ENCODE results near the gene RSPO4.
A peak's percentile ranks its signal among the peaks of the same experiment; 100 is the strongest.

Gene RSPO4

DNA sequence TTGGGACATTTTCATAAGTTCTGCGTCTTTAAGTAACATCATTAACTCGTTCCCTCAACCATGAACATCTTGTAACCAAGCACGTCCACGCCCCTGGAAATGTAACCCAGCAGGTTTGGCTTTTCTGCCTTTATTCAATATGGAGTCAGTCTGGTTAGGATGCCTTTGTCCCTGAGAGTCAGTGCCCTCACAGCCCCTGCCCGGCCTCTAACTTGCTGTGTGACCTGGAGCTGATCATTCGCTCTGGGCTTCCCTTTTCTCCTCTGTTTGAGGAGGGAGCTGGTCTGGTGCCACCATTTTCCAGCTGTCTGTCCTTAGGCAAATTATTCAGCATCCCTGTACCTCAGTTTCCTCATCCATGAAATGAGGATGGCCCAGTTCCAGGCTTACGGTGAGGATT lies 59.5 kb downstream of the RSPO4 start:
- DNase-seq (ENCODE audit: low read depth) = no peak

GRCh38 chr20:940926-941325 lies 61.2 kb downstream of the RSPO4 start:
- no peak for DNase-seq (ENCODE audit: low read depth)

DNA sequence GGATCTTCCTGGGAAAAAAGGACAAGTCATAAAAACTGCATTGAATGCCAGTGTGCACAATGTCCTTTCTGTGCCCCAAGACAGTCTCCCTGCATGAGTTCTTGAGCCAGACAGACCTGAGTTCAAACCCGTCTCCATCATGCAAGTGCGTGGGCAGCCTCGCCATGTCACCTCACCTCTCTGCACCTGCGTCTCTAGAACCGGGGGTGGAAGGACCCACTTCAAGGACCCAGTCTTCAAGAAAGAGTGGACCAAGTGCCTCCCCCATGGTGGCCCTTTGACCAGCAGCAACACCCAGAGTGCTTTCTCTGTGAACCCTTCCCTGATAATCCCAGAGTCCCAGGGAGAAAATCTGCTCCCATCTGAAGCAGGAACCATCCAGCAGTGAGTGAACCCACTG lies 62.5 kb downstream of the RSPO4 start:
- DNase-seq (ENCODE audit: low read depth) = no peak

DNA sequence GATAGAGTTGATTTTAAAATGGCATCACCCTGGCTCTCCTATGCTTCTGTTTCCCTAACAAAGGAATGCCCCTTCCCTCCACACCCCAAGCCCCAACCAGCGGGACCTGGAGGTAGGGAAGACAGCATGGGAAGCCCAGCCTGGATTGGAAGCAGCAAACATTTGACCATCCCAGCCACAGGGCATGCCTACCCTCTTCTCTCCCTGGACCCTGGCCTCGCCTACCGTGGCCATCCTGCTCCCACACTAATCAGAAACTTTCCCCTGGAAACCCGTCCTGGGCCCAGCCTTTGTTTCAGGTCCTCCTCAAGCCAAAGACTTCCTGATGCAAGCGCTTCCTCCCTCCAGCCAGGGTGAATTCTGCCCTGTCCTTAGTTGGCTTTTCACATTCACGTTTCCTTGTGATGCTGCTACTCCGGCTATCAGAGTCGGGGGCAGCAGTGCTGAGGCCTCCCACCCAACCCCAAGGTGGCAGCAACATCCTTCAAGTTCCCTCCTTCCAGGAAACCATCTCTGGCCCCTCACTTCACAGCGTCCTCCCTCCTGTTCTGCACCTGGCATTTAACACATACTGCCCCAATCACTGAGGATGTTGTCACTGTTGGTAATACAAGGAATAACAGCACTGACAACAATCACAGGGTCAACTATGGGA lies 67.8 kb downstream of the RSPO4 start:
- DNase-seq (ENCODE audit: low read depth) = no peak

- no peak for DNase-seq (ENCODE audit: low read depth)
Observed at GRCh38 chr20:933029-933428, 69.1 kb downstream of the RSPO4 start.

- DNase-seq (ENCODE audit: low read depth) = no peak
Observed at GRCh38 chr20:931401-931800, 70.7 kb downstream of the RSPO4 start.

DNA sequence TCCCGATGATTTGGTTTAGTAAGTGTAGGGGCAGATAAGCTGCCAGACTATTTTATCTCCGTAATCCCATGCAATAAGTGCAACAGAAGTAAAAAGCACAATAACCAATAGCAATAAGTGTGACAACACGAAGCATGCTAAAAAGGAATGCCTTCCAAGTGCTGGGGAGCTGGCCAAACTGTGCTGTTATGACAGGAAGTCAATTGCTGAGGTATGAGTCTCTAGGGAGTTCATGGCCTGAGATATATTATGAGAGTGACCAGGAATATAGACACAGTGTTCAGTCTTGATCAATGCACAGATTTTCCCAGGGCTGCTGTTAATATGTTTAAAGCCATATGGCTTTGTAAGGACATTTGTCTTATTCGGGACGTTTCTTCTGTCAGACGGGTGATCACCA lies 75.4 kb downstream of the RSPO4 start:
- DNase-seq (ENCODE audit: low read depth) = no peak

DNA sequence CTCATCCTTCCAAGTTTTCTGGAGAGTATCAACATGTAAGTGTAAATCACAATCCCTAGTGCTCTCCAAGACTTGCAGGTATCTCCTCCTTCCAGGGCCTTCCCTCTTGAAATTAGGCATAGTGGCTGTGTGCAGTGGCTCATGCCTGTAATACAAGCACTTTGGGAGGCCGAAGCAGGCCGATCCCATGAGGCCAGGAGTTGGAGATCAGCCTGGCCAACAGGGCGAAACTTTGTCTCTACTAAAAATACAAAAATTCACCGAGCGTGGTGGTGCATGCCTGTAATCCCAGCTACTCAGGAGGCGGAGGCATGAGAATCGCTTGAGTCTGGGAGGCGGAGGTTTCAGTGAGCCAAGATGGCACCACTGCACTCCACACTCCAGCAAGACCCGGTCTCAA lies 76.6 kb downstream of the RSPO4 start:
- no peak for DNase-seq (ENCODE audit: low read depth)

DNA sequence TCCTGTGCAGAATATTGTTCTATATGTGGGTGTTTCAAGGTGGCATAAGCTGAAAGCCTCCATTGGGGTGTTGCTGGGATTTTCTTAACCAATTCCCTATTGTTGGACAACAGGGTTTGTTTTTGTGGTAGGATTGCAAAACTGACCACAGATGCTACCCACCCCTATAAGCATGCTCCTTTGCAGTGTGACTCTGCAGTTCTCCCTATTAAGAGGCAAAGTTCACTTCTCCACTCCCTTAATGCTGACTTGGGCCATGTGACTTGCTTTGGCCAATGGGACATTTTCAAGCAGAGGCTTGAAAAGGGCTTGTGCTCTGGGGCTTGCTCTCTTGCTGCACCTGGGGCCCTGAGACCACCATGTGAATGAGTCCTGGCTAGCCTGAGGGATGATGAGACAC lies 77.5 kb downstream of the RSPO4 start:
- peak; percentile 13 for DNase-seq (ENCODE audit: low read depth)

DNA sequence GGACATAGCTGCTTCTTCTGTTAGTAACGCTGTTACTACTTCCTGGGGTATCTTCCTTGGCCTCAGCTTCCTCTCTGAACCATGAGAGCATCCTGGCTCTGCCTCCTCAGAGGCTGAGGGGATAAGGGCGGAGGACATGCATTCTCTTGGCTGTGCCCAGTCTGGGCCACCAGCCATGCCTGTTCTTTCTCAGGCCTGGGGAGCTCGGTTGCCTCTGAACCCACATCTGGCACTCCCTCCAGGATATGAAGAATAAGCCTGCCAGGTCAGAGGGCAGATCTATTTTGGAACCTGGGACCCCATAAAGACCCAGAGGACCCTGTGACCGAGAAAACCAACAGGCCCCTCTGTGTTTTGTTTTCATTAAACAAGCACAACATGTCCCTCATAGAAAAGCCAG lies 79.3 kb downstream of the RSPO4 start:
- DNase-seq (ENCODE audit: low read depth) = no peak

DNA sequence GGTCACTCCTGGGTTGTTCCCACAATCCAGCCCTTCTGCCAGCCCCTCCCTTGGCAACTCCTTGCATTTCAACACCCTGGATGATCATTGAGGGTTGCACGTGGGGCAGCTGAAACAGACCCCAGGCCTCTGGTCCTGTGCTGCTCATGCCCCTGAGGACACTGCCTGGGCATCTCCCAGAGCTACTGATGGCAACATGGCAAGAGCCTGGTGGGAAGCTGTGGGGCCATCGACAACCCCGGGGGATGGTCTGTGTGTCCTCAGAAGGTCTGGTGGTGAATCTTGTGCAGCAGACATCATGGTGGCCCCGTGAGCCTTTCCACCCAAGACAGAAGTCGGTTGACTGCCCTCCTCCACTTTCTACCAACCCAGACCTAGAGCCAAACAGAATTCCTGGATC lies 81.0 kb downstream of the RSPO4 start:
- no peak for DNase-seq (ENCODE audit: low read depth)

DNA sequence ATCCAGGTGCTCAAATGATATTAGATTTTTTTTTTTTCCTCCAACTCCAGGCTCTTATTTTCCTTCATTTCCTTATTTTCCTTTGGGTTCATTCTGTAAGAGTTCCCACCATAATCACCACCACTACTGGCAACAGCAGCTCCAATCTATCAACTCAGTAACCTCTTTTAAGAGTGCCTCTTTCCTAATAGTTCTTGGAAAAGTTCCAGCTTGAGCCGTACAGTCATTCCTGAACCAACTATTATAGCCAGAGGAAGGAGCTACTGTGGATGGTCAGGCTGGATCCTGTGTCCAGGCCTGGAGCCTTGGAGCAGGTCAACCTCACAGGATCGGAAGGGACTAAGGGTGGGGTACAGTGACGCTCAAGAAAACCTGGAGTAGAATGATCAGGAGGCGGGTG lies 81.8 kb downstream of the RSPO4 start:
- peak; percentile 6 for DNase-seq (ENCODE audit: low read depth)

- no peak for DNase-seq (ENCODE audit: low read depth)
Observed at GRCh38 chr20:919491-919916, 82.6 kb downstream of the RSPO4 start.

- no peak for DNase-seq (ENCODE audit: low read depth)
Observed at GRCh38 chr20:917416-917815, 84.7 kb downstream of the RSPO4 start.

GRCh38 chr20:916825-917224 lies 85.3 kb downstream of the RSPO4 start:
- DNase-seq (ENCODE audit: low read depth) = no peak

DNA sequence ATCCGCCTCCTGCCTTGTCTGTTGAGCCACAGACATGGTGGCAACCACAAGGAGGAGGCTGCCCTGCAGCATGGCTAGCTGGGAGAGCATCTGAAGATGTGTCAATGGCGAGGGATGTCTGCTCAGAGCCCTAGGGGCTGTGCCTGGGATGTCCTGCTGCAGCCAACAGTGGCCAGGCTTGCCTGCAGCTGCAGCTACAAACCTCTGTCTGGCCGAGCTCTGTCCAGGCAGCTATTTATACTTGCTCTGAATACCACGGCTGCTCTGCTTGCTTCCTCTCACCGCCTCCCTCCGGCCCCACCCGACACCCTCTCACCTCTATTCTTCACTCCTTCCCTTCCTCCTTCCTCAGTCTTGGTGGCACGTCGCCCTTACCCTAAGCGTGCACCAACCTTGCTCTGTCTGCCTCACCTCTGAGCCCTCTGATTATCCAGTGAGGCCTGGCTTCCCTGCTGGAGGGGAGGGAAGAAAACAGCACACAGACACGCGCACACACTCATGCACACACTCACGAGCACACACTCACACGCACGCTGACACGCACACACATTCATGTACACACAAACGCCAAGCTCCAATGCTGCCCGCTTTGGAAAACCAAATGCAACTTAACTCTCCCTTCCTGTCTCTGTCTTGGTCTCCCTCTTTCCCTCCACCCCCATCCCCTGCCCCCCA lies 85.8 kb downstream of the RSPO4 start, which contains the start of gene ANGPT4:
TSS of gene ANGPT4 (minus strand) at position 210 of the 675 bp plus-strand sequence. CDS start at position 90, 120 bp downstream.
- DNase-seq (ENCODE audit: low read depth) = no peak

- no peak for DNase-seq (ENCODE audit: low read depth)
Observed at GRCh38 chr20:914727-915498, 87.2 kb downstream of the RSPO4 start.

DNA sequence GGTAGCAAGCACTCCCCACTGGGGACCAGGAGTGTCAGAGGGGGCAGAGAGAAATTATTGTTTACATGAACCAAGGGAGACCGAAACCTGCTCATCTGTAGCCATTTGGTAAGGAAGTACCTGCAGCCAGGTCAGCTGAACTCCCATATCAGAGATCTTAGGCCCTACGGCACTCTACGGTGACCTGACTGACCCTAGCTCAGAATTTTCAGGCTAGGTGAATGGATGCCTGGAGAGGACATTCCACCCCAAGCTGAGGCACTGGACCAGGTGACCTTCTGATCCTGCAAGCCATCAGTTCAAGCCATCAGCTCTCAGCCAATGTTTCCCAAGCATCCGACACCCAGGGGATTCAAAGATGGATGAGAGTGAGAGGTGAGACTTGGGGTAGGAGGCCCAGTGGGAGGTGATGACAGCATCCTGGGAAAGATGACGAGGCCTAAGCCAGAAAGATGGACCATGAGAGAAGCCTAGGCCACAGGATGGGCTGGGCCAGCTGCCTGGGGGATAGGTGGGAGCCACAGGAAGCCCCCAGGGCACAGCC lies 88.7 kb downstream of the RSPO4 start:
- no peak for DNase-seq (ENCODE audit: low read depth)

DNA sequence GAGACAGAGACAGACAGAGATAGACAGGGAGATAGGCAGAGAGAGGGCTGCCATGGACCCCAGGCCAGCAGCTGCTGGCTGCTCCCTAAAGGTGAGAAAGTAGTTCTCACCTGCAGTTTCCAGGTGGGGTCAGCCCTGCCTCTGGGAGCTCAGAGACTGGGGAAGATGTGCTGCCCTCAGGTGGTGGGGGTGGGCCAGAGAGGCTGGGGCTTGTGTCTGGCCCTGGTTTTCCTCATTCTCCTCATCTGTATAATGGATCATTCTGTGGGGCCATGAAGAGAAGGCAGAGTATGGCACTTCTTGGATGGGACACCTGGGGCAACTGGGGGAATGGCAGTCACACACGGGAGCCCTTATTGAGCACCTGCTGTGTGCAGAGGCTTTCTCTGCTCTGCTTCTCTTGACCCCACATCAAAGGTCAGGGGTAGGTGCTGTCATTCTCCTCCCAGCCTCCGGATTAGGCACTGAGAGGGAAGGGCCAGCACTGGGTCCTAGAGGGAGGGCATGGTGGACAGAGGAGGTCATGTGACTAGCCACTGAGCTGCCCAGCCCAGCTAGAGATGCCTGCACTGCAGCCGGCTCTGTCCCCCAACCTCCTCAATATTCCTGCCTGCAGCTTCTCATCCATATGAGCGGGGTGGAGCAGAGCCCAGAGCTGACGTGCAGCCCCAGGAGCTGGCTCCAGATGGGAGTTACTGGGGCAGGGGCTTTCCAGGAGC lies 90.1 kb downstream of the RSPO4 start:
- no peak for DNase-seq (ENCODE audit: low read depth)

DNA sequence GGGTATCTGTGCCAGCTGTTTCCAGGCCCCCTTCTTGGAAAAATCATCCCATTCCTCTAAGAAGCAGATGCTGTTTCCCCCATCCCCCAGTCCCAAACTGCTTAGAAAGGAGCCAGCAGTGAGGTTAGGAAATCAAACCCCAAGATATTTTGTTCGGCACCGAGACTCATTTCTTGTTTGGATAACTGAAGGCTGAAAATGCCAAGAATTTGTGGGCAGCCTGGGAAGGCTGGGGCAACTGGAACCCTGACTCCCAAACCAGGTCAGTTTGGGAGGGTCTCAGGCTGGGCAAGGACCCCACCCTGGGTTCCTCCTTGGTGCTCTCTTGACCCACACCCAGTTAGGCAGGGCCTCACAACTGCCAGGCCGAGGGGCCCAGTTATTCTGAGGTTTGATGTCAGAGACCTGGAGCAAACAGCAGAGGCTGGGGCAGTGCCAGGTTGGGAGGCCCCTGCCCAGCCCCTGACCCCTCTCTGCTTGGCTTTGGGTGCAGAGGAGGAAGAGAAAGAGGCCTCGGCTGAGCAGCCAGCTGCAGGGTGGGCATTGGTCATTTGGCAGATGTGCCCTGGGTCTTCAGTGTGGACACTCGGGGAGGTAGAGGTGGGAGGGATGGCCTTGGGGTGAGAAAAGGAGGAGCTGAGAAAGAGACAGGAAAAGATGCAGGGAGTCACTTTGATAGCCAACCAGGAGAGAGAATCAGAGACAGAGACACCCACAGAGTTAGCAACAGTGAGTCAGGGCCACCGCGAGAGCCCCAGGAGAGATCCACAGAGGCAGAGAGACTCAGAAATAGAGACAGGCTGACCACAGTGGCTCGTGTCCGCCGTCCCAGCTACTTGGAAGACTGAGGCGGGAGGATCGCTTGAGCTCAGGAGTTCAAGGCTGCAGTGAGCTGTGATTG lies 91.0 kb downstream of the RSPO4 start:
- peak; percentile 77 for DNase-seq (ENCODE audit: low read depth)

Data from stromal cell of bone marrow (primary cell).